ENCODE results near the gene ATXN7L2. TPM values are rescaled to one million over a fixed set of nuclear protein-coding genes. Genes with fewer than 3 reads are reported as not detected.
A peak's percentile ranks its signal among the peaks of the same experiment; 100 is the strongest.

The ATXN7L2 gene
- total and polyA plus RNA-seq, 3 donors from 2014 or later, result 28.7 to 55.2 (median 40.9) TPM

GRCh38 chr1:109509176-109510134 lies 25.8 kb downstream of the ATXN7L2 start, which contains the start of gene AMIGO1:
TSS of gene AMIGO1 (minus strand) at chr1:109509727. CDS start at chr1:109508912, 815 bp downstream.
- H3K36me3 ChIP-seq (ENCODE audit: low read depth, missing control alignments), result no peaks in the 10 kb centered on the region
- no peak within 1 kb of the TSS for H3K27ac ChIP-seq
- H3K27me3 ChIP-seq, result no peaks in the 10 kb centered on the region
- no peaks in the 10 kb centered on the region for H3K9me3 ChIP-seq
- WGBS, 2 donors, result 0 to 1% methylated on average over 19 to 66 of the region's 100 CpGs
- peak; percentile 77 for DNase-seq
- intact Hi-C loops (cut with DNase I; ENCODE audit: low total_unique reads), result no loop called here
- H3K4me1 ChIP-seq, result peaks cover 6% of the 10 kb centered on the region
- TF ChIP-seq, protein P1, sequence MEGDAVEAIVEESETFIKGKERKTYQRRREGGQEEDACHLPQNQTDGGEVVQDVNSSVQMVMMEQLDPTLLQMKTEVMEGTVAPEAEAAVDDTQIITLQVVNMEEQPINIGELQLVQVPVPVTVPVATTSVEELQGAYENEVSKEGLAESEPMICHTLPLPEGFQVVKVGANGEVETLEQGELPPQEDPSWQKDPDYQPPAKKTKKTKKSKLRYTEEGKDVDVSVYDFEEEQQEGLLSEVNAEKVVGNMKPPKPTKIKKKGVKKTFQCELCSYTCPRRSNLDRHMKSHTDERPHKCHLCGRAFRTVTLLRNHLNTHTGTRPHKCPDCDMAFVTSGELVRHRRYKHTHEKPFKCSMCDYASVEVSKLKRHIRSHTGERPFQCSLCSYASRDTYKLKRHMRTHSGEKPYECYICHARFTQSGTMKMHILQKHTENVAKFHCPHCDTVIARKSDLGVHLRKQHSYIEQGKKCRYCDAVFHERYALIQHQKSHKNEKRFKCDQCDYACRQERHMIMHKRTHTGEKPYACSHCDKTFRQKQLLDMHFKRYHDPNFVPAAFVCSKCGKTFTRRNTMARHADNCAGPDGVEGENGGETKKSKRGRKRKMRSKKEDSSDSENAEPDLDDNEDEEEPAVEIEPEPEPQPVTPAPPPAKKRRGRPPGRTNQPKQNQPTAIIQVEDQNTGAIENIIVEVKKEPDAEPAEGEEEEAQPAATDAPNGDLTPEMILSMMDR (IDR thresholded peaks at IDR 0.05), result no peak
- TF ChIP-seq POLR2A (IDR thresholded peaks at IDR 0.05), result no peak
- peak within 1 kb of the TSS; percentile 68 to 72 for H3K4me3 ChIP-seq

- intact Hi-C loops (cut with DNase I; ENCODE audit: low total_unique reads), result no loop called here
- no peak for TF ChIP-seq POLR2A (IDR thresholded peaks at IDR 0.05)
- TF ChIP-seq, protein P1 (IDR thresholded peaks at IDR 0.05), result no peak
- no peak overlapping the region for H3K27ac ChIP-seq
- 91 to 94% methylated on average over 2 of the region's 2 CpGs for WGBS, 2 donors
- H3K4me1 ChIP-seq, result peaks cover 6% of the 10 kb centered on the region
- H3K27me3 ChIP-seq, result no peaks in the 10 kb centered on the region
- no peak for DNase-seq
- H3K9me3 ChIP-seq, result no peaks in the 10 kb centered on the region
- H3K4me3 ChIP-seq, result no peak overlapping the region
- H3K36me3 ChIP-seq (ENCODE audit: low read depth, missing control alignments), result no peaks in the 10 kb centered on the region
Observed at GRCh38 chr1:109513110-109513710, 29.5 kb downstream of the ATXN7L2 start.

DNA sequence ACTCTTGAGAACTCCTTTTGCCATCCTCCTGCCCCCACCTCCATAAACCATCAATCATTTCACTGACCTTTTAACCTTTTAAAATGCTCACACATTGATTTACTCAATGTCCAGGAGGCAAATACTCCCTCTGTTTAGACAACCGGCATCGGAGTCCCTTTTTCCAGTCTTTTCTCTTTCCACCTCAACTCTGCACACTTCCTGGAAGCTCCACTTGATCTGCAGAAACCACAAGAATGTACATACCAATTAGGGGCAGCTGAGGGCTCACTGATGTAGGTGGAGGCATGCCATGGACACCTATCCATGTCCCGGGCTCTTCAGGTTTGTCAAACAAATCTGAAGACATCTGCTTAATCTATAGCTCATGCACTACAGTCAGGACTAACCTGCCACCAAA lies 31.1 kb downstream of the ATXN7L2 start:
- DNase-seq, result no peak
- intact Hi-C loops (cut with DNase I; ENCODE audit: low total_unique reads), result no loop called here
- no peak overlapping the region for H3K27ac ChIP-seq
- TF ChIP-seq, protein P1 (IDR thresholded peaks at IDR 0.05), result no peak
- no peaks in the 10 kb centered on the region for H3K9me3 ChIP-seq
- peaks cover 6% of the 10 kb centered on the region for H3K4me1 ChIP-seq
- H3K27me3 ChIP-seq, result no peaks in the 10 kb centered on the region
- no peaks in the 10 kb centered on the region for H3K36me3 ChIP-seq (ENCODE audit: low read depth, missing control alignments)
- 73 to 83% methylated on average over 3 of the region's 3 CpGs for WGBS, 2 donors
- H3K4me3 ChIP-seq, result no peak overlapping the region

DNA sequence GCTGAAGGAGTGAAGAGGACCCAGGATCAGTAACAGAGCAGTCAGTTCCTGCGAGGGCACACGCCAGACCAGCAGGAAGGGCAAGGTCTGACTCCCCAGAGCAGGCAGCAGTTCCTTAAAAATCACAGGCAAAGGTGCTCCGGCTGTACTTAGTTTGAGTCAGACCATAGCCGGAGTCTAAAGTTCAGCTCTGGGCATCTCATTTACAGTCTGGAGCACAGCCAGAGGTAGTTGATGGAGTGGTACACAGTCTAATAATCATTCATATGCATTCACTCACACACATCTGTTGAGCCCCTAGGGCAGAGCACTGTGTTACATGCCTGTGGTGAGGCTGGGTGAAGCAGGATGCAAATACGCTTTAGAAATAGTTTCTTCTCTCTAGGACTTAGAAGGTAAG lies 33.2 kb downstream of the ATXN7L2 start:
- no peak overlapping the region for H3K4me3 ChIP-seq
- TF ChIP-seq, protein P1 (IDR thresholded peaks at IDR 0.05), result no peak
- TF ChIP-seq POLR2A (IDR thresholded peaks at IDR 0.05), result no peak
- H3K27ac ChIP-seq, result no peak overlapping the region
- intact Hi-C loops (cut with DNase I; ENCODE audit: low total_unique reads), result no loop called here
- H3K9me3 ChIP-seq, result no peaks in the 10 kb centered on the region
- peaks cover 12% of the 10 kb centered on the region for H3K4me1 ChIP-seq
- no peaks in the 10 kb centered on the region for H3K27me3 ChIP-seq
- 86 to 89% methylated on average over 5 of the region's 5 CpGs for WGBS, 2 donors
- no peak for DNase-seq
- no peaks in the 10 kb centered on the region for H3K36me3 ChIP-seq (ENCODE audit: low read depth, missing control alignments)
